Memory B cell (primary cell): Measurements from ENCODE around the gene CDH4.
"Not testable (repeated sequence)": the region's sequence is repeated elsewhere in the genome, so short reads cannot be mapped to it uniquely, and the experiment has no call there.

Experiments
- ATAC-seq: fragments of 150-1000 bp; cut with Tn5 transposase; 2 replicates; pipeline ENCODE4 v1.10.0; 2021; ENCODE audit warnings: low read depth, mild to moderate bottlenecking, moderate library complexity
- DNase-seq, 2 donors: peaks; one replicate each; pipeline ENCODE4 v3.0.0; 2022; ENCODE audit warnings: low spot score in 2 of 2
- H3K27ac Mint-ChIP-seq: one replicate; pipeline ENCODE4 v1.8.0; 2022; ENCODE audit warnings: mild to moderate bottlenecking, moderate library complexity, mixed read lengths
- H3K27me3 Mint-ChIP-seq: one replicate; pipeline ENCODE4 v1.8.0; 2022; ENCODE audit warnings: mixed read lengths
- H3K36me3 Mint-ChIP-seq: one replicate; pipeline ENCODE4 v1.8.0; 2022; ENCODE audit warnings: mild to moderate bottlenecking, mixed read lengths
- H3K4me1 Mint-ChIP-seq: one replicate; pipeline ENCODE4 v1.8.0; 2022; ENCODE audit warnings: mixed read lengths
- H3K4me3 Mint-ChIP-seq: one replicate; pipeline ENCODE4 v1.8.0; 2022; ENCODE audit warnings: mild to moderate bottlenecking, moderate library complexity, mixed read lengths
- H3K9me3 Mint-ChIP-seq: one replicate; pipeline ENCODE4 v1.8.0; 2022; ENCODE audit warnings: mixed read lengths

Gene CDH4

GRCh38 chr20:61424628-61425420 is 172.8 kb downstream of the CDH4 start:
- DNase-seq = no peak
- Mint-ChIP-seq H3K36me3 (no peaks in the 10 kb centered on the region), H3K4me1 (no peaks in the 10 kb centered on the region), H3K9me3 (peaks cover 5% of the 10 kb centered on the region), H3K4me3 (no peak overlapping the region), H3K27me3 (no peaks in the 10 kb centered on the region), H3K27ac (no peak overlapping the region)
- no peak for ATAC-seq

GRCh38 chr20:61425541-61425991 is 173.5 kb downstream of the CDH4 start:
- not testable (repeated sequence) for DNase-seq, H3K36me3 Mint-ChIP-seq, H3K27me3 Mint-ChIP-seq, H3K9me3 Mint-ChIP-seq, H3K4me1 Mint-ChIP-seq, ATAC-seq, H3K27ac Mint-ChIP-seq, H3K4me3 Mint-ChIP-seq

GRCh38 chr20:61426352-61426751 is 174.3 kb downstream of the CDH4 start:
- no peaks in the 10 kb centered on the region for H3K27me3 Mint-ChIP-seq
- H3K4me3 Mint-ChIP-seq = no peak overlapping the region
- H3K36me3 Mint-ChIP-seq = no peaks in the 10 kb centered on the region
- H3K4me1 Mint-ChIP-seq = no peaks in the 10 kb centered on the region
- ATAC-seq = no peak
- no peak overlapping the region for H3K27ac Mint-ChIP-seq
- DNase-seq = no peak
- peaks cover 5% of the 10 kb centered on the region for H3K9me3 Mint-ChIP-seq

DNA sequence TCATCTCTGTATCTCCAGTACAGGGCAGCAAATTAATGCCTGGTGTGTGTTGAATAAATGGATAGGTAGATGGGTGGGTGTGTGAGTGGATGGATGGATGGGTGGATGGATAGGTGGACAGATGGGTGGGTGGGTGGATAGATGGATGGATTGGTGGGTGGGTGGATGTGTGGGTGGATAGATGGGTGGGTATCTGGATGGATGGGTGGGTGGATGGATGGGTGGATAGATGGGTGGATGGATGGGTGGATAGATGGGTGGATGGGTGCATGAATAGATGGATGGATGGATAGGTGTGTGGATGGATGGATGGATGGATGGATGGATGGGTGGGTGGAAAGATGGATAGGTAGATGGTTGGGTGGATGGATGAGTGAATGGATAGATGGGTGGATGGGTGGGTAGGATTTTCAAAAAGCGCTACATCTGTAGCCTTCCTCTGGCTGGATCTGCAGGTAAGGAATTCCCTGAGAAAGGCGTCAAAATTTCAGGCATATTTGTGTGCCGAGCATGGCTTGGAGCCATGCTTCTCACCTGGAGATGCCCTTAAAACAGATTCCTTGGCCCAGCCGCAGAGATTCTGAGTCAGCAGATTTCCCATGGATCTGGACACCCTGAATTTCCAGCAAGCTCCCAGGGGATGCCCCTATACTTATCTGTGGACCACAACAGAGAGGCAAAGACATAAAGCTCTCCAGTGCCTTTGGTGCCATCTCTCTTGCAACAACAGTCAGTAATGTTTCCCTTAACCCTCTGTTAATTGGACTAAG is 177.6 kb downstream of the CDH4 start:
- H3K36me3 Mint-ChIP-seq = no peaks in the 10 kb centered on the region
- DNase-seq (no peak), ATAC-seq (no peak)
- H3K4me3 Mint-ChIP-seq = no peak overlapping the region
- no peaks in the 10 kb centered on the region for H3K4me1 Mint-ChIP-seq
- H3K27ac Mint-ChIP-seq = no peak overlapping the region
- H3K27me3 Mint-ChIP-seq = no peaks in the 10 kb centered on the region
- H3K9me3 Mint-ChIP-seq = peaks cover 8% of the 10 kb centered on the region

GRCh38 chr20:61430228-61430624 is 178.2 kb downstream of the CDH4 start:
- H3K27me3 Mint-ChIP-seq = no peaks in the 10 kb centered on the region
- H3K27ac Mint-ChIP-seq = no peak overlapping the region
- ATAC-seq (no peak), DNase-seq (no peak)
- no peaks in the 10 kb centered on the region for H3K4me1 Mint-ChIP-seq
- H3K4me3 Mint-ChIP-seq = no peak overlapping the region
- H3K9me3 Mint-ChIP-seq = peaks cover 8% of the 10 kb centered on the region
- H3K36me3 Mint-ChIP-seq = no peaks in the 10 kb centered on the region

- no peak overlapping the region for H3K27ac Mint-ChIP-seq
- no peaks in the 10 kb centered on the region for H3K4me1 Mint-ChIP-seq
- peaks cover 10% of the 10 kb centered on the region for H3K9me3 Mint-ChIP-seq
- no peaks in the 10 kb centered on the region for H3K36me3 Mint-ChIP-seq
- H3K27me3 Mint-ChIP-seq = no peaks in the 10 kb centered on the region
- DNase-seq = no peak
- no peak for ATAC-seq
- no peak overlapping the region for H3K4me3 Mint-ChIP-seq
These were observed 181.1 kb downstream of the CDH4 start for GRCh38 chr20:61433176-61433575.

GRCh38 chr20:61433816-61434215 is 181.8 kb downstream of the CDH4 start:
- H3K9me3 Mint-ChIP-seq = peaks cover 10% of the 10 kb centered on the region
- H3K4me1 Mint-ChIP-seq = no peaks in the 10 kb centered on the region
- no peak overlapping the region for H3K27ac Mint-ChIP-seq
- H3K27me3 Mint-ChIP-seq = no peaks in the 10 kb centered on the region
- no peak overlapping the region for H3K4me3 Mint-ChIP-seq
- ATAC-seq (no peak), DNase-seq (no peak)
- no peaks in the 10 kb centered on the region for H3K36me3 Mint-ChIP-seq

DNA sequence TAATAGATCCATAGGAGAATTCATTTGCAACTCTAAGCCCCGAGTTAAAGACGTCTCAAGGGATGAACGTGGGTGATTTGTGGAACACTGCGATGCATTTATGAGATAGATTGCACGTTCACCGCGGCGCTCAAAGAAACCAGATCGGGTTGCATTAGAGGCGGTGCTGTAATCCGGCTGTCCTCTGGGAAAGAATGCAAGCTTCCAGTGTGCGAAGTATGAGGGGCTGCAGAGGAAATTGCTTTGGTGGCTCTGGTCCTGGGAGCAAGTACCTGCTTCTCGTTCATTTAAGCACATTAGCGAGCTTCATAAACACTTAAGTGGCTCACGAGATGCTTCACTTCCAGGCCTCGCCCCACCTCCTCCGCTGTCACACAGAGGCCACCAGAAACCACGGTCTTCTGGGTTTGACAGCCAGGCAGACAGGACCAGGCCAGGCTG is 182.3 kb downstream of the CDH4 start:
- DNase-seq = no peak
- no peak overlapping the region for H3K27ac Mint-ChIP-seq
- H3K27me3 Mint-ChIP-seq = no peaks in the 10 kb centered on the region
- H3K9me3 Mint-ChIP-seq = peaks cover 9% of the 10 kb centered on the region
- ATAC-seq = no peak
- no peaks in the 10 kb centered on the region for H3K36me3 Mint-ChIP-seq
- no peak overlapping the region for H3K4me3 Mint-ChIP-seq
- no peaks in the 10 kb centered on the region for H3K4me1 Mint-ChIP-seq

DNA sequence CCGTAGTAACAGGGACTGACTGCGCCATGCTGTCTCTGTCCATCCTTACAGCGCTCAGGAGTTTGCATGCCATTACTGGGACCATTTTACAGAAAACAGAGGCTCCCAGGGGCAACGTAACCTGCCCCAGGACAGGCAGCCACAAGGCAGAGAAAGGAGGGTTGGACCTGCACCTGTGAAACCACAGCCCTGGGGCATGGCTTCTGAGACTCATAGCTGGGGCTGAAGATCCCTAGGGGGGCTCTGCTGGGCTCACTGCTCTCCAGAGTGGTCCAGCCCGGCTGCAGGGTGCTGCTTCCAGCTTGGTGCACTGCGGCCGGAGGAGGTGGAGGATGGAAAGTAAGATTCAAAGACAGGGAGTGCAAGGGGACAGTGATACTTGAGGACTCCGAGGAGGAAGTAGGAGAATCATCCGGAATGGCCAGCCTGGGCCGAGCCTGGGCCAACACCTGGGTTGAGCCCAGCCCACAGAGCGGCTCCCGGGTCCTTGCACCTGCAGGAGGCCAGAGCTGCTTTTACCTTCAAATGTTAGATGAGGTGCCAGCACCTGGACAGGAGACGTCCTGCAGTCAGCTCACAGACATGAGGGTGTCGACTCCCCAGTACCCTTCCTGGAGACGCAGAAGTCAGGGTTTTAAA is 183.2 kb downstream of the CDH4 start:
- no peaks in the 10 kb centered on the region for H3K27me3 Mint-ChIP-seq
- no peak for ATAC-seq

DNA sequence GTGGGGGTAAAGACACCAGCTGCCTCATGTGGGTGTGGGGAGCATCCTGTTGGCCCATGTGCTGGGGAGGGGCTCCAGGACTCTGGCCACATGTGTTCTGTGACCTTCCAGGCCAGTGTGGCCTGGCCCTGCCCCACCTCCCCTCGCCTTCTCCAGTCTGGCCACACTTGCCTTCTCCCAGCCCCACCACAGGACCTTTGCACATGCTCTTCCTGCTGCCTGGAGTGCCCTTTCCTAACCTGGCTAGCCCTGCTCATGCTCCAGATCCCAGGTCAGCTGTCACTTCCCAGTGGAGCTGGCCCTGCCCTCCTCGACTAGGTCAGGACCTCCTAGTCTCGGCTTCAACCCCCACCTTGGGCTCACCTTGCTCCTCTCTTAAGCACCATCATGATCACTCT is 183.8 kb downstream of the CDH4 start:
- DNase-seq = no peak
- H3K4me3 Mint-ChIP-seq = no peak overlapping the region
- H3K9me3 Mint-ChIP-seq = peaks cover 7% of the 10 kb centered on the region

More for the DNA sequence above, 183.2 kb downstream of the CDH4 start:
- Mint-ChIP-seq H3K4me3 (no peak overlapping the region), H3K4me1 (no peaks in the 10 kb centered on the region), H3K27ac (no peak overlapping the region), H3K9me3 (peaks cover 7% of the 10 kb centered on the region), H3K36me3 (no peaks in the 10 kb centered on the region)
- DNase-seq = no peak

GRCh38 chr20:61436283-61436666 is 184.2 kb downstream of the CDH4 start:
- no peaks in the 10 kb centered on the region for H3K36me3 Mint-ChIP-seq
- ATAC-seq = no peak

More for the DNA sequence above, 183.8 kb downstream of the CDH4 start:
- Mint-ChIP-seq H3K4me1 (no peaks in the 10 kb centered on the region), H3K36me3 (no peaks in the 10 kb centered on the region), H3K27me3 (no peaks in the 10 kb centered on the region), H3K27ac (no peak overlapping the region)
- ATAC-seq = no peak

GRCh38 chr20:61436667-61437279 is 184.7 kb downstream of the CDH4 start:
- Mint-ChIP-seq H3K4me1 (no peaks in the 10 kb centered on the region), H3K27me3 (no peaks in the 10 kb centered on the region), H3K4me3 (no peak overlapping the region), H3K27ac (no peak overlapping the region), H3K9me3 (peaks cover 7% of the 10 kb centered on the region), H3K36me3 (no peaks in the 10 kb centered on the region)
- no peak for DNase-seq
- ATAC-seq = no peak

More at GRCh38 chr20:61436283-61436666, 184.2 kb downstream of the CDH4 start:
- no peak overlapping the region for H3K27ac Mint-ChIP-seq
- no peak overlapping the region for H3K4me3 Mint-ChIP-seq
- DNase-seq = no peak
- H3K27me3 Mint-ChIP-seq = no peaks in the 10 kb centered on the region
- H3K4me1 Mint-ChIP-seq = no peaks in the 10 kb centered on the region
- H3K9me3 Mint-ChIP-seq = peaks cover 7% of the 10 kb centered on the region

GRCh38 chr20:61437280-61438206 is 185.5 kb downstream of the CDH4 start:
- no peaks in the 10 kb centered on the region for H3K27me3 Mint-ChIP-seq
- DNase-seq (no peak), ATAC-seq (no peak)
- no peak overlapping the region for H3K4me3 Mint-ChIP-seq
- no peaks in the 10 kb centered on the region for H3K36me3 Mint-ChIP-seq
- H3K9me3 Mint-ChIP-seq = peaks cover 4% of the 10 kb centered on the region
- no peaks in the 10 kb centered on the region for H3K4me1 Mint-ChIP-seq
- no peak overlapping the region for H3K27ac Mint-ChIP-seq
